ENCODE data around the gene C2CD5. TPM values are rescaled to one million over a fixed set of nuclear protein-coding genes. Genes with fewer than 3 reads are reported as not detected.

Gene C2CD5, protein sequence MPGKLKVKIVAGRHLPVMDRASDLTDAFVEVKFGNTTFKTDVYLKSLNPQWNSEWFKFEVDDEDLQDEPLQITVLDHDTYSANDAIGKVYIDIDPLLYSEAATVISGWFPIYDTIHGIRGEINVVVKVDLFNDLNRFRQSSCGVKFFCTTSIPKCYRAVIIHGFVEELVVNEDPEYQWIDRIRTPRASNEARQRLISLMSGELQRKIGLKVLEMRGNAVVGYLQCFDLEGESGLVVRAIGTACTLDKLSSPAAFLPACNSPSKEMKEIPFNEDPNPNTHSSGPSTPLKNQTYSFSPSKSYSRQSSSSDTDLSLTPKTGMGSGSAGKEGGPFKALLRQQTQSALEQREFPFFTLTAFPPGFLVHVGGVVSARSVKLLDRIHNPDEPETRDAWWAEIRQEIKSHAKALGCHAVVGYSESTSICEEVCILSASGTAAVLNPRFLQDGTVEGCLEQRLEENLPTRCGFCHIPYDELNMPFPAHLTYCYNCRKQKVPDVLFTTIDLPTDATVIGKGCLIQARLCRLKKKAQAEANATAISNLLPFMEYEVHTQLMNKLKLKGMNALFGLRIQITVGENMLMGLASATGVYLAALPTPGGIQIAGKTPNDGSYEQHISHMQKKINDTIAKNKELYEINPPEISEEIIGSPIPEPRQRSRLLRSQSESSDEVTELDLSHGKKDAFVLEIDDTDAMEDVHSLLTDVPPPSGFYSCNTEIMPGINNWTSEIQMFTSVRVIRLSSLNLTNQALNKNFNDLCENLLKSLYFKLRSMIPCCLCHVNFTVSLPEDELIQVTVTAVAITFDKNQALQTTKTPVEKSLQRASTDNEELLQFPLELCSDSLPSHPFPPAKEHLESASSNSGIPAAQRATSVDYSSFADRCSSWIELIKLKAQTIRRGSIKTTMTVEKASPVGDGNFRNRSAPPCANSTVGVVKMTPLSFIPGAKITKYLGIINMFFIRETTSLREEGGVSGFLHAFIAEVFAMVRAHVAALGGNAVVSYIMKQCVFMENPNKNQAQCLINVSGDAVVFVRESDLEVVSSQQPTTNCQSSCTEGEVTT
- total RNA-seq = 198 TPM

DNA sequence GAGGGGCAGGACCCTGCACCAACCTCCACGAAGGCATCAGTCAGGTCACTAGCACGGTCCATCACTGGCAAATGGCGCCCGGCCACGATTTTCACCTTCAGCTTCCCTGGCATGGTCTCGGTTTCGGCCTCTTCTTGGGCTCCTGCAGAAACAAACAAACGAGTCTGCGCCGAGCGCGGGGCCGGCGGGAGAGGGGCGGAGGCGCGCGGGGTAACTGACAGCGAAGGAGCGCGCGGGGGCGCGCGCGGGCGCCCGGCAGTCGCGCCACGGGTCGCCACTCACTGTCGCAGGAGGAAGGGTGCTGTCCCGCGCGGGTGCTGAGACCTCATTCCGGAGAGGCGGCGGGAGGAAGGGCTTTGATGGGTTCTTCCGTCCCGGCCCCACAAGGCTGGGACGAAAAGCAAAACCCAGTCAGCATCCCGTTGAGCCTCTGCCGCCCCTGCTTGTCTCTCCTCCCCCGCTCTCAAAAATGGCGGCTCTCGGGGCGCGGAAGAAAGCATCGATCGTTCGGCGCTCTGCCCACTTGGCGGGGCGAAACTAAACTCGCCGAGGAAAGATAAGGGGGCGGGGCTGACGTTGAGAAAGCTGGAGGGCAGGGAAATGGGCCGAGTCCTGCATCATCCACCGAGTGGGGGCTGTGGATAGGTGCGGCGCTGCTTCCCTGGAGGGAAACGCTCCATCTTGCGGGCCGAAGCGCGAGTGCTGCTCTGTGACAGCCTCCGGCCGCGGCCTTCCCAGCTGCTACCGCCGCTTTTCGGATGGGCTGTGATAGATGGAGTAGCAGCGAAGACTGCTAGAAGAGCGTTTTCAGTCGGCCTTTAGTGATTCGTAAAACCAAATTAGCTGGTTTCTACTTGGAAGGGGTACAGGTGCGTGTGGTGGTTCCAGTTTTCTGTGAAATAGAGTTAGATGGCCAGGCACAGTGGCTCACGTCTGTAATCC, at the start of gene C2CD5:
Gene C2CD5, minus strand, starts transcription at position 505 of the 942 bp plus-strand sequence. Its CDS starts 392 bp downstream, at position 113.

Other genes starting within 250 kb of the C2CD5 start
- 44.1 TPM for gene ST8SIA1, start 209.8 kb downstream of the C2CD5 start, total RNA-seq
- 110 TPM for gene ETNK1, start 80.6 kb upstream of the C2CD5 start, total RNA-seq

Data from parietal lobe (tissue), 1 donor.